HG02973 (cell line): ENCODE results near the gene LRRK1.

ENCODE experiments used
- ATAC-seq: cut with Tn5 transposase; IDR thresholded peaks from one replicate; pipeline ENCODE4 v1.9.1; 2021; ENCODE audit warnings: moderate library complexity; ENCODE audit not compliant: unreplicated experiment

Gene LRRK1

GRCh38 chr15:101019366-101019896 lies 100.3 kb downstream of the LRRK1 start:
- ATAC-seq, result no peak

GRCh38 chr15:101020451-101020850 lies 101.3 kb downstream of the LRRK1 start:
- no peak for ATAC-seq

GRCh38 chr15:101020945-101021344 lies 101.8 kb downstream of the LRRK1 start:
- no peak for ATAC-seq

- no peak for ATAC-seq
These were observed 103.1 kb downstream of the LRRK1 start for GRCh38 chr15:101022306-101022705.

GRCh38 chr15:101022876-101023275 lies 103.7 kb downstream of the LRRK1 start:
- no peak for ATAC-seq

GRCh38 chr15:101023501-101024072 lies 104.4 kb downstream of the LRRK1 start:
- ATAC-seq, result no peak

- no peak for ATAC-seq
These were observed 105.0 kb downstream of the LRRK1 start for GRCh38 chr15:101024073-101024695.

- ATAC-seq, result no peak
These were observed 105.7 kb downstream of the LRRK1 start for GRCh38 chr15:101024706-101025500.

GRCh38 chr15:101025501-101025885 lies 106.3 kb downstream of the LRRK1 start:
- ATAC-seq, result no peak

- no peak for ATAC-seq
These were observed 106.9 kb downstream of the LRRK1 start for GRCh38 chr15:101025896-101026631.

- no peak for ATAC-seq
These were observed 107.6 kb downstream of the LRRK1 start for GRCh38 chr15:101026656-101027272.

- no peak for ATAC-seq
These were observed 108.2 kb downstream of the LRRK1 start for GRCh38 chr15:101027273-101027901.

GRCh38 chr15:101027920-101028319 lies 108.8 kb downstream of the LRRK1 start:
- no peak for ATAC-seq

- no peak for ATAC-seq
These were observed 109.2 kb downstream of the LRRK1 start for GRCh38 chr15:101028321-101028720.

GRCh38 chr15:101028772-101029438 lies 109.7 kb downstream of the LRRK1 start:
- ATAC-seq, result no peak

- no peak for ATAC-seq
These were observed 111.0 kb downstream of the LRRK1 start for GRCh38 chr15:101029971-101030661.

GRCh38 chr15:101031213-101031612 lies 112.1 kb downstream of the LRRK1 start:
- no peak for ATAC-seq

- ATAC-seq, result no peak
These were observed 114.6 kb downstream of the LRRK1 start for GRCh38 chr15:101033801-101034200.

- no peak for ATAC-seq
These were observed 116.5 kb downstream of the LRRK1 start for GRCh38 chr15:101035611-101036010.
